Activated naive CD8-positive, alpha-beta T cell treated with anti-CD3 and anti-CD28 coated beads for 36 hours (primary cell): ENCODE data around the gene DESI1. TPM values are rescaled to one million over a fixed set of nuclear protein-coding genes. Genes with fewer than 3 reads are reported as not detected.
"Not testable (repeated sequence)": the region's sequence is repeated elsewhere in the genome, so short reads cannot be mapped to it uniquely, and the experiment has no call there.

Experiments
- DNase-seq: peaks from one replicate; pipeline ENCODE4 v3.0.0; 2021
- H3K27ac Mint-ChIP-seq: one replicate; pipeline ENCODE4 v1.8.0; 2022; ENCODE audit warnings: mild to moderate bottlenecking, moderate library complexity, mixed read lengths
- H3K27me3 Mint-ChIP-seq: one replicate; pipeline ENCODE4 v1.8.0; 2022; ENCODE audit warnings: mild to moderate bottlenecking, mixed read lengths
- H3K36me3 Mint-ChIP-seq: one replicate; pipeline ENCODE4 v1.8.0; 2021; ENCODE audit warnings: mild to moderate bottlenecking, mixed read lengths
- H3K4me1 Mint-ChIP-seq: one replicate; pipeline ENCODE4 v1.8.0; 2021; ENCODE audit warnings: mixed read lengths
- H3K4me3 Mint-ChIP-seq: one replicate; pipeline ENCODE4 v1.8.0; 2022; ENCODE audit warnings: mild to moderate bottlenecking, moderate library complexity, mixed read lengths
- H3K9me3 Mint-ChIP-seq: one replicate; pipeline ENCODE4 v1.8.0; 2022; ENCODE audit warnings: mixed read lengths
- total RNA-seq, 2 experiments: library from RNA; stranded (reverse); gene quantifications; one replicate each; pipeline ENCODE4 v1.2.3, GENCODE V29; 2021

Gene DESI1
- total RNA-seq, 2 experiments from 2014 or later, result 67.0 to 78.8 TPM

- no peak for DNase-seq
- Mint-ChIP-seq H3K36me3 (peaks cover 6% of the 10 kb centered on the region), H3K27me3 (no peaks in the 10 kb centered on the region), H3K9me3 (no peaks in the 10 kb centered on the region), H3K4me3 (no peak overlapping the region), H3K27ac (no peak overlapping the region), H3K4me1 (peaks cover 9% of the 10 kb centered on the region)
Observed at GRCh38 chr22:41584881-41585280, 36.0 kb downstream of the DESI1 start.

GRCh38 chr22:41582694-41583093 lies 38.1 kb downstream of the DESI1 start:
- no peak for DNase-seq
- peaks cover 3% of the 10 kb centered on the region for H3K4me1 Mint-ChIP-seq
- H3K27me3 Mint-ChIP-seq, result no peaks in the 10 kb centered on the region
- peaks cover 6% of the 10 kb centered on the region for H3K36me3 Mint-ChIP-seq
- no peak overlapping the region for H3K27ac Mint-ChIP-seq
- no peaks in the 10 kb centered on the region for H3K9me3 Mint-ChIP-seq
- no peak overlapping the region for H3K4me3 Mint-ChIP-seq

- Mint-ChIP-seq H3K27me3 (no peaks in the 10 kb centered on the region), H3K4me1 (no peaks in the 10 kb centered on the region), H3K9me3 (no peaks in the 10 kb centered on the region), H3K4me3 (no peak overlapping the region), H3K27ac (no peak overlapping the region), H3K36me3 (peaks cover 6% of the 10 kb centered on the region)
- DNase-seq, result no peak
Observed at GRCh38 chr22:41579997-41580355, 40.9 kb downstream of the DESI1 start.

GRCh38 chr22:41579297-41579996 lies 41.4 kb downstream of the DESI1 start:
- DNase-seq, result no peak
- H3K4me1 Mint-ChIP-seq, result no peaks in the 10 kb centered on the region
- no peaks in the 10 kb centered on the region for H3K9me3 Mint-ChIP-seq
- H3K4me3 Mint-ChIP-seq, result no peak overlapping the region
- no peaks in the 10 kb centered on the region for H3K27me3 Mint-ChIP-seq
- peaks cover 6% of the 10 kb centered on the region for H3K36me3 Mint-ChIP-seq
- peak overlapping the region; percentile 29 for H3K27ac Mint-ChIP-seq

- no peak for DNase-seq
- no peaks in the 10 kb centered on the region for H3K9me3 Mint-ChIP-seq
- H3K4me1 Mint-ChIP-seq, result no peaks in the 10 kb centered on the region
- peaks cover 6% of the 10 kb centered on the region for H3K36me3 Mint-ChIP-seq
- no peak overlapping the region for H3K4me3 Mint-ChIP-seq
- no peak overlapping the region for H3K27ac Mint-ChIP-seq
- no peaks in the 10 kb centered on the region for H3K27me3 Mint-ChIP-seq
Observed at GRCh38 chr22:41578818-41579217, 42.0 kb downstream of the DESI1 start.

- Mint-ChIP-seq H3K36me3 (peaks cover 6% of the 10 kb centered on the region), H3K4me3 (no peak overlapping the region), H3K4me1 (no peaks in the 10 kb centered on the region), H3K27ac (no peak overlapping the region), H3K9me3 (no peaks in the 10 kb centered on the region), H3K27me3 (no peaks in the 10 kb centered on the region)
- DNase-seq, result no peak
Observed at GRCh38 chr22:41578114-41578513, 42.7 kb downstream of the DESI1 start.

- DNase-seq, result peak; percentile 31
- no peak overlapping the region for H3K27ac Mint-ChIP-seq
- H3K4me3 Mint-ChIP-seq, result no peak overlapping the region
- H3K27me3 Mint-ChIP-seq, result no peaks in the 10 kb centered on the region
- no peaks in the 10 kb centered on the region for H3K36me3 Mint-ChIP-seq
- H3K4me1 Mint-ChIP-seq, result no peaks in the 10 kb centered on the region
- no peaks in the 10 kb centered on the region for H3K9me3 Mint-ChIP-seq
Observed at GRCh38 chr22:41576877-41577276, 44.0 kb downstream of the DESI1 start.

GRCh38 chr22:41575533-41575932 lies 45.3 kb downstream of the DESI1 start:
- H3K27me3 Mint-ChIP-seq, result no peaks in the 10 kb centered on the region
- no peaks in the 10 kb centered on the region for H3K36me3 Mint-ChIP-seq
- no peaks in the 10 kb centered on the region for H3K9me3 Mint-ChIP-seq
- H3K4me1 Mint-ChIP-seq, result no peaks in the 10 kb centered on the region
- no peak for DNase-seq
- H3K4me3 Mint-ChIP-seq, result no peak overlapping the region
- no peak overlapping the region for H3K27ac Mint-ChIP-seq

GRCh38 chr22:41574847-41575381 lies 45.9 kb downstream of the DESI1 start:
- Mint-ChIP-seq H3K27ac (no peak overlapping the region), H3K36me3 (no peaks in the 10 kb centered on the region), H3K4me1 (no peaks in the 10 kb centered on the region)

GRCh38 chr22:41573677-41574076 lies 47.2 kb downstream of the DESI1 start:
- H3K9me3 Mint-ChIP-seq, result no peaks in the 10 kb centered on the region
- DNase-seq, result no peak
- no peaks in the 10 kb centered on the region for H3K27me3 Mint-ChIP-seq
- H3K4me1 Mint-ChIP-seq, result no peaks in the 10 kb centered on the region
- H3K36me3 Mint-ChIP-seq, result no peaks in the 10 kb centered on the region
- H3K4me3 Mint-ChIP-seq, result no peak overlapping the region
- H3K27ac Mint-ChIP-seq, result no peak overlapping the region

More at GRCh38 chr22:41574847-41575381, 45.9 kb downstream of the DESI1 start:
- DNase-seq, result no peak
- Mint-ChIP-seq H3K4me3 (no peak overlapping the region), H3K9me3 (no peaks in the 10 kb centered on the region), H3K27me3 (no peaks in the 10 kb centered on the region)

- not testable (repeated sequence) for H3K27ac Mint-ChIP-seq, H3K4me1 Mint-ChIP-seq, H3K27me3 Mint-ChIP-seq, H3K36me3 Mint-ChIP-seq, H3K4me3 Mint-ChIP-seq, DNase-seq, H3K9me3 Mint-ChIP-seq
Observed at GRCh38 chr22:41572305-41572704, 48.5 kb downstream of the DESI1 start.

GRCh38 chr22:41571786-41572185 lies 49.1 kb downstream of the DESI1 start:
- Mint-ChIP-seq H3K27me3 (no peaks in the 10 kb centered on the region), H3K36me3 (no peaks in the 10 kb centered on the region), H3K4me1 (no peaks in the 10 kb centered on the region), H3K9me3 (no peaks in the 10 kb centered on the region), H3K27ac (no peak overlapping the region), H3K4me3 (no peak overlapping the region)
- DNase-seq, result no peak

- no peaks in the 10 kb centered on the region for H3K27me3 Mint-ChIP-seq
- no peak overlapping the region for H3K27ac Mint-ChIP-seq
- DNase-seq, result no peak
- no peak overlapping the region for H3K4me3 Mint-ChIP-seq
- H3K4me1 Mint-ChIP-seq, result peaks cover 5% of the 10 kb centered on the region
- H3K36me3 Mint-ChIP-seq, result no peaks in the 10 kb centered on the region
- H3K9me3 Mint-ChIP-seq, result no peaks in the 10 kb centered on the region
Observed at GRCh38 chr22:41570221-41570620, 50.6 kb downstream of the DESI1 start.

- no peaks in the 10 kb centered on the region for H3K9me3 Mint-ChIP-seq
- H3K4me3 Mint-ChIP-seq, result no peak overlapping the region
- H3K4me1 Mint-ChIP-seq, result peaks cover 5% of the 10 kb centered on the region
- H3K27ac Mint-ChIP-seq, result no peak overlapping the region
- H3K27me3 Mint-ChIP-seq, result no peaks in the 10 kb centered on the region
- no peak for DNase-seq
- H3K36me3 Mint-ChIP-seq, result no peaks in the 10 kb centered on the region
Observed at GRCh38 chr22:41568811-41569210, 52.0 kb downstream of the DESI1 start.

- DNase-seq, result no peak
- Mint-ChIP-seq H3K27ac (no peak overlapping the region), H3K27me3 (peaks cover 1% of the 10 kb centered on the region), H3K4me1 (peaks cover 5% of the 10 kb centered on the region), H3K9me3 (no peaks in the 10 kb centered on the region), H3K36me3 (no peaks in the 10 kb centered on the region), H3K4me3 (no peak overlapping the region)
Observed at GRCh38 chr22:41567512-41567768, 53.4 kb downstream of the DESI1 start.

- Mint-ChIP-seq H3K27ac (no peak overlapping the region), H3K4me1 (peaks cover 5% of the 10 kb centered on the region)
Observed at GRCh38 chr22:41565403-41566054, 55.3 kb downstream of the DESI1 start.

More at GRCh38 chr22:41565403-41566054, 55.3 kb downstream of the DESI1 start:
- Mint-ChIP-seq H3K4me3 (no peak overlapping the region), H3K27me3 (peaks cover 18% of the 10 kb centered on the region), H3K36me3 (no peaks in the 10 kb centered on the region), H3K9me3 (no peaks in the 10 kb centered on the region)
- peak; percentile 38 for DNase-seq
